NCI-H510A treated with DMSO at 0.1 percent for 48 hours (cell line): ENCODE results near the gene NMNAT1.
"Not testable (repeated sequence)": the region's sequence is repeated elsewhere in the genome, so short reads cannot be mapped to it uniquely, and the experiment has no call there.

ENCODE experiments used
- DNase-seq: peaks from one replicate; lab custom pipeline; 2025; lab: John Stamatoyannopoulos, UW

NMNAT1 gene

DNA sequence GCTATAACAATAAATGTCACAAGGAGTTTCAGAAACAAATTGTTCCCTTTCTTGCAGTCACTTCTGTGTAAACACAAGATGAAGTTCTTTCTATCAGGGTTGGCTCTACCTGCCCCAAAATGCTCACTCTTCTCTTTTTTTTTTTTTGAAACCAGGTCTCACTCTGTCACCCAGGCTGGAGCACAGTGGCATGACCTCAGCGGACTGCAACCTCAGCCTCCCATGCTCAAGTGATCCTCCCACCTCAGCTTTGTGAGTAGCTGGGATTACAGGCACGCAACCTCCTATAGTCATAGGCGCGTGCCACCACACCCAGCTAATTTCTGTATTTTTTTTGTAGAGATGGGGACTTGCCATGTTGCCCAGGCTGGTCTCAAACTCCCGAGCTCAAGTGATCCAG lies 22.7 kb upstream of the NMNAT1 start:
- no peak for DNase-seq

DNA sequence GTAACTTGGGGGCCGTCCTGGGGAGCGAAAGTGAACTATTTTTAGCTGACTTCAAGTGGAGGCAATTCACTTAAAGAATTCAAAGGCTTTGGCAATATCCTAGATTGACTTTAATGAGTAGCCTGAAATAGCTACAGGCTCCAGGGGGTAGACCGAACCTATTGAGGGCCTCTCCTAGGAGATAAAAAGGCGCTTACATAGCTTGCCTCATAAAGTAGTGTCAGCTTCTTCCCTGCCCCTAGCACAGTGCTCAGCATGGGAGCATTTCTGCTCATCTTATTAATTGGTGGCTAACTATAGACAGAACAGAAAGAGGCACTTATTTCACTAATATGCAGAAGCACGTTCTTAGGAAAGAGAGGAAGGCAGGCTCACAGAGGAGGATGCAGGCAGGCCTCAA lies 20.9 kb upstream of the NMNAT1 start:
- no peak for DNase-seq

DNA sequence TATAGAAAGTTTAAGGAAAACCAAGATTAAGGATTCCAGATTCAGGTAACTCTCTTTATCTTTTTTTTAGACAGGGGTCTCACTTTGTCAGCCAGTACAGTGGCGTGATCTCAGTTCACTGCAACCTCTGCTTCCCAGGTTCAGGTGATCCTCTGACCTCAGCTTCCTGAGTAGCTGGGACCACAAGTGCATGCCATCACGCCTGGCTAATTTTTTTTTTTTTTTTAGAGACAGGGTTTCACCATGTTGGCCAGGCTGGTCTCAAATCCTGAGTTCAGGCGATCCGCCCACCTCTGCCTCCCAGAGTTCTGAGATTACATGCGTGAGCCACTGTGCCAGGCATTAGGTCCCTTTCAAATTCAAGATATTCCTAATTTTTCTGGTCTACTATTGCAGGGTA lies 16.0 kb upstream of the NMNAT1 start:
- no peak for DNase-seq

DNA sequence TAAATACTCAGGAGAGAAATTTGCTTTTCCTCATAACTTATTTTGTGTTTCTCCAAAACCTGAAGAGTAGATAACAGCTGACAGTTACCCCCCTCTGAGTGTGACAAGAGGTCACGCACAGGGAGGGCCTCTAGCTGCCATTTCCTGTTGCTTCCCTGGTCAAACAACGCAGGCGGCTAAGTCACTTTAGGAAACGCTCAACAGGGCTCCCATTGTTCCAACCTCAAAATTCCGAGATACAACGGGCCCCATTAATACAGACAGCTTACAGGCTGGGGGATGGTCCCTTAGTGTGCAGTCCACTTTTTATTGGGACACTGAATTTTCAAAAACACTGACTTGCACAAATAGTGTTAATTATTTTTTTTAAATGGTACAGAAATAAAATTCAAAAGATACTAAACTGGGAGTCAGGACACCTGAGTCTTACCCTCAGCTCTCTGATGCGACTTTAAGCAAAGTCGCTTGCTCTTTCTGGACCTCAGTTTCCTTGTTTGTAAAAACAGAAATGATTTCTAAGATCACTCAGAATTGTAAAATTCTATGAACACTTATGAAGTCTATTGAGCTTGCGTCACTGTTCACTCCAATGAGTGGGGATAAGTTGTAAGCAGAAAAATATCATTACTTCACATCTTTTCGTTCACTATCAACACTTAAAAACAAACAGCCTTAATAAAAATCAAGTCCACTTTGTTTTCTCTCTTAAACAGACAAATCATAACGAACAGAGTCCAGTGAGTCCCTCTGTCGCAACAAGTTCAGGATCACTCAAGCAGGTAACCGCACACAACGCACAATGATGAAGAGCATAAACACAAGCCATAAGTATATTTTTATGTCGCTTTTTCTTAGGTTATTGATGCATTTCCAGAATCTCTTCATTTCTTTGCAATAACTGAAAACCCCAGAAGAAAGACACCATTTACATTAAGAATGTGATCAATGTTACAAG lies 13.6 kb upstream of the NMNAT1 start:
- peak; percentile 89 for DNase-seq

DNA sequence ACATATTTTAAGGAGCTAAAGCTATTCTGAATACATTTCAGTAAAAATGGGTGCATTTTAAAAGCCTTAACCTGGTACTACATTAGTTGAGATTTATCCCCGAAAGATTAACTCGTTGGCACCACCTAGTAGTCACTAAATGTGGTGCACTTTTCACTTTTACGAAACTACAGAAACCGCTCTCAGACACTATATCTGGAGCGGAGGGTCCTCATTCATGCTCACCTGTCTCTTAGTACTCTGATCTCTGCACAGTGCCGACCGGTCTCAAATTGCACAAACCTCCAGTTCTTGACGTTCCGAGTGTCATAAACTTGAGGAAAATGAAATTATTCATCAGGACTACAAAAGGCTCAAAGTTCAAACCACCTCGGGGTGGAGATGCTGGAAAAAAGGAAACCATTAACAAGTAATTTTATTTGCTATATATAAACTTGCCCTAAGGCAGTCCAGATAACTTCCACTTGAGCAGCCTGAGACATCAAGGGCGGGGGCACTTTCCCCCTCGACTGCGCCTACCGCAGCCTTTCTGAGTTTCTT lies 806 bp upstream of the NMNAT1 start:
- peak; percentile 96 for DNase-seq

DNA sequence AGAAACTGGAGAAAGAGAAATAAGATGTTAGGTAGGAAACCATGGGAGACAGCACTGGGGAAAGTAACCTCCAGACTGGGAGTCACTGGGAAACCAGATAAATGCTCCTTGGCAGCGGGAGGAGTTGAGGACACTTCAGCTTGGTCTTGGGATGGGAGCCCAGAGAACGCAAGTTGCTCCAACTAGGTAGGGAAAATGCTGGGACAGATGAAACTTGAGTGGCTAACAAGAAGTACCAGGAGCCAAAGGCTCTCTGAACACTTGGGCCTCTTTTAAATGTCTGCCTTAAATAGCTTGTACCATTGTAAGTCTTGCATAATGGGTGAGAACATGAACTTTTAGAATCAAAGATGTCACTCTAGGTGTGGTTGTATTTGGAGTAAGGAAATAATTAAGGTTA lies 3.0 kb downstream of the NMNAT1 start:
- DNase-seq = no peak

DNA sequence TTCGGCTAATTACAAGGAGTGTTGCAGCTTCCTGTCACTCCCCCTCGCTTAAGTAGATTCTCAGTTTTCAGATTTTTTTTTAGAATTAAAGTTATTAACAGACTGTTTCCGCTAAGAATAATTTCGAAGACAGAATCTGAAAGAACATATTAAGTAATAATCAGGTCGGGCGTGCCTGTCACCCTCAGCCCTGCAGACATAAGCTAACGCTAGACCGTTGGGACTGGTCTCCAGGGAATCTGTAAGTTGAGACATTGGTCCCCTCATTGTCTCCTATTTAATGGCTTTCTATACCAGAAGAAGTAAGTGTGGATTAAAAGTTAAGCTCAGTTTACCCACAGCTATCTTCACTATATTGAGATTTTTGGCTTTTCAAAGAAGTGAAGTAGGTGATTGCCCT lies 14.5 kb downstream of the NMNAT1 start:
- no peak for DNase-seq

DNA sequence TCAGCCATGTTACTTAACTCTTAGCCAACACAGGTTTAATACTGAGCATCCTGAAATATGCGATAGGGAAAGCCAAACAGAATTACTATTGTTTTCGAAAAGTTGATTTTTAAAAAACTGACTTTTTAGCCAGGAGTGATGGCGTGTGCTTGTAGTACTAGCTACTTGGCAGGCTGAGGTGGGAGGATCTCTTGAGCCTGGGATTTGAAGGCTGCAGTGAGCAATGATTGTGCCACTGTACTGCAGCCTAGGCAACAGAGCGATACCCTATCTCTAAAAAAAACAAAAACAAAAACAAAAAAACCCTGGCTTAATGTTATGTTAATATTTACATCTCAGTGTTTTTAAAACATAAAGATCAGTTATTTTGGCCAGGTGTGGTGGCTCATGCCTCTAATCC lies 16.7 kb downstream of the NMNAT1 start:
- DNase-seq = no peak

DNA sequence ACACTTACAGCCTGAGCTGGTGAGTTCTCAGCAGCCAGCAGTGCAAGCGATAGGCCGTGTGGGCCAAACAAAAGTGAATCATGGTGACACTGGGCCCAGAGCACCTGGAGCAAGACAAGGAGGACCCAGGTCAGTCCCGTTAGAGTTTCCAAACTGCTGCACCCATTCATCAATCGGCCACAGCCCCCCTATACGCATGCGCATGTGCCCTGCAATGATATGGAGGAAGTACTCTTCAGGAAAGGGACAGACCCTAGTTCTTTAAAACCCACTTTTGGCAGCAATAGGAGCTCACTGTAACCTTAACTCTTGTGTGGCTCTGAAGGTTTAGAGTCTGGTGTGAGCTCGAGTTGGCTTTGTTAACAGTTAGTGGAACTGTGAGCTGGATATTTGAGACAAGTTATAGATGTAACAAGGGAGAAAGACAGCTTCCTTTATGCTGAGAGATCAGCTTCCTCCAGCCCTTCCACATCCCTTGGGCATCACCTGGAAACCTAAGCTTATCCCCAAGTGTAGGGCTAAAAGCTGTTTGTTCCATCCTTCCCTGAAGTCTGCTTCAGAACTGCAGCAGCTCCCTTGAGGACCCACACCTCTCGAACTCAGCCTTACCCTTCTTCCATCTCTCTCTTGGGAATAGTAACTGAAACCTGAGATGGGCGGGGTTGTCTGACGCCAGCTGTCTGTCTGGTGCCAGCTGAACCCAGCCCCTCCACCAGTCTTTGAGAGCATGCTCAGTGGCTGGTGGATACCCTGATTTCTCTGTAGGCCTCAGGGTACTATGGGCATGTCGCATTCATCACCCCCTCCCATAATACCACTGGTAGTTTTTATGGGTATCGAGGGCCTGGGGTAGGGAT lies 17.7 kb downstream of the NMNAT1 start:
- peak; percentile 99 for DNase-seq

DNA sequence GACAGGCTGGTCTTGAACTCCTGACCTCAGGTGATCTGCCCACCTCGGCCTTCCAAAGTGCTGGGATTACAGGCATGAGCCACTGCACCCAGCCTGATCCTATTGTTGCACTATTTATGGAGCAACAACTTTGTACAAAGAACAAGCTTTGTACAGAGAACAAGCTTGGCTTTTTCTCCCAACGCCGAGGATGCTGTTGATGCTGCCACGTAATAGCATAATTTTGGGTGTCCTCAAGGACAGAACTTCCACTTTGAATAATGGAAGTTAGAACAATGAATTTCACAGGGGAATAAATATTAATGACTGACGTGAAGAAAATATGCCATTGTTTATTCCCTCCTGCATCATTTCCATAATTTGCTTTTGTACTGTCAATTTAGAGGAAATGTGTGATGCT lies 41.0 kb downstream of the NMNAT1 start:
- no peak for DNase-seq

DNA sequence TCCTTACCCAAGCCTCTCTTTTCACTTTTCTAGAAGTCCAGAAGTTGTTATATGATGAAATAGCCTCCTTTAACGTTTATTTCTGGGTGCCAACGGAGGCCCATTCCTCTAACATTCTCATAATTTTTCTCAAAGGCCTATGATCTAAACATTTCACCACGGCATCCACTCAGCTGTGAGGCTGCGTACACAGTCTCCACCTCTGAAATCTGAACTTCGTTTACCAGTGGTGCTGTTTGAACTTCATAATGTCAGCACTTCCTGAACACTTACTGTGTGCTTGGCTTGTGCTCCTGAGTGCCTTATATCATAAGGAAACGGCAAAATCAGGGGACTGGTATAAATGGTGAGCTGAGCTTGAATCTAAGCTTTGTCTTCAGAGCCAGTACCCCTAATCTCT lies 41.7 kb downstream of the NMNAT1 start:
- DNase-seq = peak; percentile 89

DNA sequence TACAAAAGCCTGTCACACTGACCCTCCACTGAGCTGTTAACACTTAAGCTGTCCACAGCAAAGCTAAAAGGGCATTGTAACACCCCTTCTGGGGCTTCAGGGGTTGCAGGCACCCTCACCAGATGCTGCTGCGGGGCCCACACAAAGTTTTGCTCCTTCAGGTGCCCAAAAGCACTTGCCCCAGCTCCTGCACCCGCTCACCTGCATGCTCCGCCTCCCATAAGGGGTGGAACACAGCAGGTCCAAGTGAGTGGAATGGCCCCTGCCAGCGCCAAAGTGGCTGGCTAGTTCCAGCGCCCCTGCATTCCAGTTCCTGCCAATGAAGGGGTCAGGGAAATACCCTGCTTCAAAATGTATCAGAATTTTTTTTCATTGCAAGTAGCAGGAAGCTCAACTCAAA lies 46.5 kb downstream of the NMNAT1 start:
- no peak for DNase-seq

DNA sequence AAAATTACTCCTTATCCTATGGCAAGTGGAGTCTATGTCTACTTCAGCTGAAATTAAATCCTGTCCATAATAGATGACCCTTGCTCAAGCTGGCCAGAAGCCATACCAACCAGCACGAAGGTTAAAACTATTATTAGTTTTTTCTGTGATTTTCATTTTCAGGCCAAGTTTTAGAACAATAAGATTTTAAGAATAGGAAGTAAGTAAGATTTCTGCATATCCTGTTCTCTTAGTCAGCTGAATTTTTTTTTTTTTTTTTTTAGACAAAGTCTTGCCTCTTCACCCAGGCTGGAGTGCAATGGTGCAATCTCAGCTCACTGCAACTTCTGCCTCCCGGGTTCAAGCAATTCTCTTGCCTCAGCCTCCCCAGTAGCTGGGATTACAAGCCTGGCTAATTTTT lies 47.7 kb downstream of the NMNAT1 start:
- DNase-seq = no peak

DNA sequence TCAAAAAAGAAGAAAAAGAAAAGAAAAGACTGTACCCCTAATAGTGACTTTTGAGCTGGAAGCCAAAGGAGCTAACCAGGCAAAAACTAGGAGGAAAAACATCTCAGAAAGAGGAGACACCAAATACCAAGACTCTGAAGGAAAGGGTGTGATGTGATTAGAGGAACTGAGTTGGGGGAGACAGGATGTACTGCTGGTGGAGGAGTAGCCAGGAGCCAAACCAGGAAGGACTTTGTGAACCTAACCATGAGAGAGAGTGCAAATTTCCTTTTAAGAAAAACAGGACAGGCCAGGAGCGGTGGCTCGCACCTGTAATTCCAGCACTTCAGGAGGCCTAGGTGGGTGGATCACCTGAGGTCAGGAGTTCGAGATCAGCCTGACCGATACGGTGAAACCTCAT lies 49.6 kb downstream of the NMNAT1 start:
- DNase-seq = no peak

DNA sequence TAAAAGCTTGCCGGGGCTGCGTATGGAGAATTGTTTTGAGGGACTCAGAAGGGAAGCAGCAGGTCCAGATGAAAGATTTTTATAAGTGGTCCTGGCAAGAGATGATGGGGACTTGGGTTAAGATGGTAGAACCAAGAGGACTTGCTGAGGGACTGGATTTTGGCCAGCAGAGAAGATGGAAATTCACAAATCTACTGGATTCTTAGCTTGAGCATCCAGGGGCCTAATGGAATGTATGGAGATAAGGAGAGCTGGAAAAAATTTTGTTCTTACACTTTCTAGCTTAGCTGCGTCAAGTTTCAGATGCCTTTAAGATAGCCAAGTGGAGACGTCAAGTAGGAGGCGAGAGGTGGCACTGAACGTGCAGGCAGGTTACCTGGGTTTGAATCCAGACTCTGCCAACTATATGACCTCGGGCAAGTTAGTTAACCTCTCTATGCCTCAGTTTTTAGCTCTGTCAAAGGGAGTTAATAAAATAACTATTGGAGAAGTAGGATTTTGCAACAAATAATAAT lies 50.3 kb downstream of the NMNAT1 start:
- no peak for DNase-seq

DNA sequence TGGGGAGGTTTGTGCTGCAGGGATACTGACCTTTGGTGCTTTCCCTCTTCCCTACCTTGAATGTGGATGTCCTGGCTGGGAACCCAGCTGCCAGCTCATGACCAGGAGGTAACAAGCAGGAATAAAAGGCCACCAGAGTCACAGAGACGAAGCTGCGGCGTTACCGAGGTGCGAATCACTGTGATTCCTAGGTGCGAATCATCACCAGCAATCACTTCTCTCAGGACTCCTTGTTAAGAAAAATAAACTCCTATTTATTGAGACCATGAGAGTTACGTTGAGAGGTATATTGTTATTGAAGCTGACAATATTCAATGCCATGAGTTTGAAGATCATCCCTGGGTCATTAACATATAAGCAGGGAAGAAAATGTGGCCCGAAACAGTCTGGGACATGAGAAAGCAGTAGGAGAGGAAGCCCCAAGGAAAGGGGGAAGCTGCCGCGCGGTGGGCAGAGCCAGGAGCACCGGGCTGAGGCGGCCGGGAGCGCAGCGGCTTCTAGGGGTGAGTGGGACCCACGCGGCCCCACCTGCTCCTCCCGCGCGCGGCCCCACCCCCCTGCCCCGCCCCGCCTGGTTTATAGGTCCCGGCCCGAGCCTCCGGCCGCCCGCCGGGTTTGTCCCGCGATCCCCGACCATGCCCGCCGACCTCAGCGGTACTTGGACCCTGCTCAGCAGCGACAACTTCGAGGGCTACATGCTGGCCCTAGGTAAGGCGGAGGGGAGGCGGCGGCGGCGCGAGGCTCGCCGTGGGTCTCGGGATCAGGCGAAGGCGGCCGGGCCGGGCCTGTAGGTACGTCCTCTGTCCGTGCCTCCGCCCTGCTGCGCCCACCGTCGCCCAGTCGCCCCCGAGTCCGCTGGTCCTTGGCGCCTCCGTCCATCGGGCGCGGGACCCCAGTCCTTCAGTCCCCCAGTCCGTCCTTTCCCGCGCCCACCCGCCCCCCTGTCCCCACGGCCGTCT lies 53.6 kb downstream of the NMNAT1 start, which contains the start of gene RBP7:
Gene RBP7 (plus strand): TSS at position 605 of the 959 bp plus-strand sequence. CDS start 31 bp downstream, at position 636.
- DNase-seq = peak; percentile 78

DNA sequence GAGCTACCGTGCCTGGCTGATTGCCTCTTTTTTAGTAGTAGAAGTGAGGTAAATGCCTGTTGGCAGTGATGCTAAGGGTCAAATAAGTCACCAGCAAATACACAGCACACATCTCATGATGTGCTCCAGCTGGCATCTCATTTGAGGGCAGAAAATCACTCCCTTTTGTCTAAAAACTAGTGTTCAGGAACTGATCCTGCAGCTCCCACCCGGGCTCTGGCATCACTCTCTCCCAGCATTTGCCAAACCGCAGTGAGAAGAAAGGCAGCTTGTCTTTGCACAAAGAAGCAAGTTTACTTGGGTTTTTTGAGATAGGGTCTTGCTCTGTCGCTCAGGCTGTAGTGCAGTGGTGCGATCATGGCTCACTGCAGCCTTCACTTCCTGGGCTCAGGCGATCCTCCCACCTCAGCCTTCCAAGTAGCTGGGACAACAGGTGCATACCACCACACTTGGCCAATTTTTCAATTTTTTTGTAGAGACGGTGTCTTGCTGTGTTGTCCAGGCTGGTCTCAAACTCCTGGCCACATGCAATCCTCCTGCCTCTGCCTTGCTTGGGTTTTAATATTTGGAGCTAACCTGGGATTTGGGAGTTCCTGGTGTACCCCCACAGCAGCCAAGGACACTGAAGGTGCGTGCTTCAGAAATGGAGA lies 57.9 kb downstream of the NMNAT1 start:
- DNase-seq = no peak

DNA sequence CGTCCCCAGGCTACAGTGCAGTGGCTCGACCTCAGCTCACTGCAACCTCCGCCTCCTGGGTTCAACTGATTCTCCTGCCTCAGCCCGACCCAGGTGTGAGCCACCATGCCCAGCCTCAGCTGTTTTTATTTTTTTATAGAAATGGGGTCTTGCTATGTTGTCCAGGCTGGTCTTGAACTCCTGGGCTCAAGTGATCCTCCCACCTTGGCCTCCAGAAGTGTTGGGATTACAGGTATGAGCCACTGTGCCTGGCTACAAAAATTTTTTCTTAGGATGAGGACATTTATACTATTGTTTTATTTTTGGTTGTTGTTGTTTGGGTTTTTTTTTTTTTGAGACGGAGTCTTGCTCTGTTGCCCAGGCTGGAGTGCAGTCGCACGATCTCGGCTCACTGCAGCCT lies 62.0 kb downstream of the NMNAT1 start:
- DNase-seq = not testable (repeated sequence)

DNA sequence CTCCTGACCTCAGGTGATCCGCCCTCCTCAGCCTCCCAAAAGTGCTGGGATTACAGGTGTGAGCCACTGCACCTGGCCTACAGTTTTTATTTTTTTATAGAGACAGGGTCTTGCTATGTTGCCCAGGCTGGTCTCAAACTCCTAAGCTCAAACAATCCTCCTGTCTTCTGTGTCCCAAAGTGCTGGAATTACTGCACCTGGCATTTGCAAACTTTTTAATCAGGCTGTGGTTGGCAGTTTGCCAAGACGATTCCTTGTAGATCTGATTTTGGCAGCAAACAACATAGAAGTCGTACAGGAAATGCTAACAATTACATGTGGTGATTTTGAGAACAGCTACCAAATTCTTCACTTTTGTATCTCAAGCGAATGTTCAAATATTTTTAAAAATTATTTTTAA lies 63.9 kb downstream of the NMNAT1 start:
- DNase-seq = no peak

DNA sequence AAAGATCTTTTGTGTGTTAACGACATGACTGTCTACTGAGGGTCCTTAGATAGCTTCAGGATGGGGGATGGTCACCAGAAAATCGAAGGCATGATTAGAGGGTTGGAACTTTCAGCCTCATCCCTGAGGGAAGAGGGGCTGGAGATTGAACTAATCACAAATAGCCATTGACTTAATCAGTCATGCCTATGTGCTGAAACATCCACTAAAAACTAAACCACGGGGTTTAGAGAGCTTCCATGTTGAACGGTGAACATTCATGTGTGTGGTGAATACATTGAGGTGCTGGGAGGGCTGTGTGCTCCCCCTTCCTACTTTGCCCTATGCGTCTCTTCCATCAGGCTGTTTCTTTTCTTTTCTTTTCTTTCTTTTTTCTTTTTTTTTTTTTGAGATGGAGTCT lies 70.7 kb downstream of the NMNAT1 start:
- DNase-seq = no peak

DNA sequence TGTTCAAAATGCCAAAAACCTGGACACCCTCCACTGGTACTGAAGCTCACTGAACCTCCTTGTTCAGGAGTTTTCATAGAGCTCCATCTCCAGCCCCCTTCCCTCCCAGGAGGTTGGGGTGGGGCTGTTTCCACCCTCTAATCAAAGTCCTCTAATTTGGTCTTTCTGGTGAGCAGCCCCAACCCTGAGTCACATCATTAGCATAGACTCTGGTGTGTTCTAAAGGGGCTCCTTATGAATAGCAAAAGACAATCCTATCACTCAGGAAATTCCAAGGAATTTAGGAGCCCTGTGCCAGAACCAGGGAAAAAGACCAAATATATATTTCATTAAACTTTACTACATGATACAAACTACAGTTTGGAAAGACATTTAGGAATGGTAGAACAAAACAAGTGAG lies 76.3 kb downstream of the NMNAT1 start:
- DNase-seq = no peak
